Activated CD4-positive, alpha-beta memory T cell treated with anti-CD3 and anti-CD28 coated beads, Interleukin-2, amount 10 ng/mL, durations not matched to agents 7 days and 5 days (primary cell): ENCODE data around the gene CIAPIN1. TPM values are rescaled to one million over a fixed set of nuclear protein-coding genes. Genes with fewer than 3 reads are reported as not detected.

Source experiments
- CTCF ChIA-PET: fragments of 350-600 bp; sonication (Branson Sonifier 250); formaldehyde crosslinking; loops from one replicate; lab custom pipeline; 2021; ENCODE audit warnings: antibody characterized with exemption, inconsistent platforms; lab: Charles Lee
- POLR2A ChIA-PET: fragments of 350-600 bp; sonication (Branson Sonifier 250); formaldehyde crosslinking; loops from one replicate; lab custom pipeline; 2021; ENCODE audit warnings: antibody characterized with exemption; lab: Charles Lee
- DNase-seq: peaks from one replicate; pipeline ENCODE4 v3.0.0-alpha.2; 2020
- H3K27ac Mint-ChIP-seq: one replicate; pipeline ENCODE4 v1.8.0; 2021; ENCODE audit warnings: mild to moderate bottlenecking, mixed read lengths
- H3K27me3 Mint-ChIP-seq: one replicate; pipeline ENCODE4 v1.8.0; 2021; ENCODE audit warnings: mixed read lengths
- H3K36me3 Mint-ChIP-seq: one replicate; pipeline ENCODE4 v1.8.0; 2021; ENCODE audit warnings: low read depth, mixed read lengths
- H3K4me1 Mint-ChIP-seq: one replicate; pipeline ENCODE4 v1.8.0; 2021; ENCODE audit warnings: mixed read lengths
- H3K4me3 Mint-ChIP-seq: one replicate; pipeline ENCODE4 v1.8.0; 2021; ENCODE audit warnings: mild to moderate bottlenecking, mixed read lengths
- H3K9me3 Mint-ChIP-seq: one replicate; pipeline ENCODE4 v1.8.0; 2021; ENCODE audit warnings: mixed read lengths
- total RNA-seq, 2 experiments: library from RNA; stranded (reverse); gene quantifications; one replicate each; pipeline ENCODE4 v1.2.3, GENCODE V29; 2021

The CIAPIN1 gene
- total RNA-seq, 2 experiments from 2014 or later = 35.8 to 36.1 TPM

- Mint-ChIP-seq H3K27me3 (no peaks in the 10 kb centered on the region), H3K4me1 (peaks cover 18% of the 10 kb centered on the region), H3K36me3 (peaks cover 26% of the 10 kb centered on the region), H3K9me3 (no peaks in the 10 kb centered on the region), H3K4me3 (no peak overlapping the region), H3K27ac (no peak overlapping the region)
- CTCF ChIA-PET = interaction anchor here (1.4 to 2.2 kb wide), 3 partner anchors 11 to 46 kb away, joined by 4 to 20 read pairs (median 4); partner anchors contain the start of gene POLR2C
- POLR2A ChIA-PET = interaction anchor here (1.3 to 5.7 kb wide), 3 partner anchors 11 to 63 kb away, joined by 5 to 30 read pairs (median 8); partner anchors contain the start of genes CIAPIN1, COQ9 and POLR2C
- no peak for DNase-seq
Measured at GRCh38 chr16:57473906-57474305, 26.7 kb upstream of the CIAPIN1 start.

- Mint-ChIP-seq H3K27me3 (no peaks in the 10 kb centered on the region), H3K36me3 (peaks cover 32% of the 10 kb centered on the region), H3K4me1 (peaks cover 18% of the 10 kb centered on the region), H3K27ac (no peak overlapping the region), H3K9me3 (no peaks in the 10 kb centered on the region), H3K4me3 (no peak overlapping the region)
- no peak for DNase-seq
- ChIA-PET CTCF (interaction anchor here (3.1 kb wide), 1 partner anchor 11 kb away, joined by 10 read pairs; the partner anchor contains the start of gene POLR2C), POLR2A (interaction anchor here (1.0 to 5.7 kb wide), 2 partner anchors 10 to 26 kb away, joined by 4 to 30 read pairs; partner anchors contain the start of genes CIAPIN1, COQ9 and POLR2C)
Measured at GRCh38 chr16:57473176-57473840, 26.1 kb upstream of the CIAPIN1 start.

GRCh38 chr16:57472665-57473060 lies 25.5 kb upstream of the CIAPIN1 start:
- DNase-seq = no peak
- CTCF ChIA-PET = interaction anchor here (3.1 kb wide), 1 partner anchor 10 kb away, joined by 10 read pairs; the partner anchor contains the start of gene POLR2C
- Mint-ChIP-seq H3K27me3 (no peaks in the 10 kb centered on the region), H3K36me3 (peaks cover 36% of the 10 kb centered on the region), H3K4me1 (peaks cover 18% of the 10 kb centered on the region), H3K27ac (peak overlapping the region; percentile 21), H3K4me3 (no peak overlapping the region), H3K9me3 (no peaks in the 10 kb centered on the region)
- POLR2A ChIA-PET = interaction anchor here (1.0 to 5.7 kb wide), 2 partner anchors 9 to 25 kb away, joined by 4 to 30 read pairs; partner anchors contain the start of genes CIAPIN1, COQ9 and POLR2C

GRCh38 chr16:57471852-57472664 lies 24.9 kb upstream of the CIAPIN1 start:
- ChIA-PET POLR2A (interaction anchor here (5.7 kb wide), 1 partner anchor 9 kb away, joined by 30 read pairs; the partner anchor contains the start of gene POLR2C), CTCF (interaction anchor here (3.1 kb wide), 1 partner anchor 9 kb away, joined by 10 read pairs; the partner anchor contains the start of gene POLR2C)
- Mint-ChIP-seq H3K4me1 (peaks cover 16% of the 10 kb centered on the region), H3K27ac (peak overlapping the region; percentile 21), H3K27me3 (no peaks in the 10 kb centered on the region), H3K36me3 (peaks cover 40% of the 10 kb centered on the region), H3K4me3 (no peak overlapping the region), H3K9me3 (no peaks in the 10 kb centered on the region)
- no peak for DNase-seq

- ChIA-PET CTCF (interaction anchor here (1.1 to 3.1 kb wide), 2 partner anchors 9 to 48 kb away, joined by 3 to 10 read pairs; partner anchors contain the start of gene POLR2C), POLR2A (interaction anchor here (1.2 to 5.7 kb wide), 2 partner anchors 8 to 12 kb away, joined by 3 to 30 read pairs; partner anchors contain the start of gene POLR2C)
- H3K27me3 Mint-ChIP-seq = no peaks in the 10 kb centered on the region
- H3K4me3 Mint-ChIP-seq = no peak overlapping the region
- H3K9me3 Mint-ChIP-seq = no peaks in the 10 kb centered on the region
- H3K27ac Mint-ChIP-seq = no peak overlapping the region
- peaks cover 12% of the 10 kb centered on the region for H3K4me1 Mint-ChIP-seq
- no peak for DNase-seq
- H3K36me3 Mint-ChIP-seq = peaks cover 41% of the 10 kb centered on the region
Measured at GRCh38 chr16:57471209-57471608, 24.0 kb upstream of the CIAPIN1 start.

- no peaks in the 10 kb centered on the region for H3K9me3 Mint-ChIP-seq
- ChIA-PET CTCF (interaction anchor here (1.1 to 3.1 kb wide), 2 partner anchors 8 to 49 kb away, joined by 3 to 10 read pairs; partner anchors contain the start of gene POLR2C), POLR2A (interaction anchor here (1.2 to 5.7 kb wide), 2 partner anchors 8 to 12 kb away, joined by 3 to 30 read pairs; partner anchors contain the start of gene POLR2C)
- H3K4me1 Mint-ChIP-seq = peaks cover 9% of the 10 kb centered on the region
- no peaks in the 10 kb centered on the region for H3K27me3 Mint-ChIP-seq
- H3K36me3 Mint-ChIP-seq = peaks cover 45% of the 10 kb centered on the region
- H3K27ac Mint-ChIP-seq = no peak overlapping the region
- no peak for DNase-seq
- H3K4me3 Mint-ChIP-seq = no peak overlapping the region
Measured at GRCh38 chr16:57470711-57471110, 23.5 kb upstream of the CIAPIN1 start.

GRCh38 chr16:57469917-57470470 lies 22.8 kb upstream of the CIAPIN1 start:
- H3K4me1 Mint-ChIP-seq = peaks cover 10% of the 10 kb centered on the region
- no peak overlapping the region for H3K27ac Mint-ChIP-seq
- H3K4me3 Mint-ChIP-seq = no peak overlapping the region
- H3K9me3 Mint-ChIP-seq = no peaks in the 10 kb centered on the region
- DNase-seq = no peak
- H3K36me3 Mint-ChIP-seq = peaks cover 50% of the 10 kb centered on the region
- POLR2A ChIA-PET = interaction anchor here (1.2 kb wide), 1 partner anchor 11 kb away, joined by 3 read pairs; no protein-coding TSS in a partner anchor
- CTCF ChIA-PET = interaction anchor here (1.1 kb wide), 1 partner anchor 49 kb away, joined by 3 read pairs; no protein-coding TSS in a partner anchor
- H3K27me3 Mint-ChIP-seq = no peaks in the 10 kb centered on the region

- Mint-ChIP-seq H3K36me3 (peaks cover 55% of the 10 kb centered on the region), H3K4me1 (peaks cover 15% of the 10 kb centered on the region), H3K27me3 (no peaks in the 10 kb centered on the region), H3K4me3 (no peak overlapping the region), H3K27ac (no peak overlapping the region), H3K9me3 (no peaks in the 10 kb centered on the region)
- ChIA-PET CTCF (no interaction called here), POLR2A (interaction anchor here (1.0 kb wide), 1 partner anchor 21 kb away, joined by 6 read pairs; the partner anchor contains the start of gene COQ9)
- no peak for DNase-seq
Measured at GRCh38 chr16:57469046-57469445, 21.9 kb upstream of the CIAPIN1 start.

GRCh38 chr16:57468346-57468745 lies 21.2 kb upstream of the CIAPIN1 start:
- Mint-ChIP-seq H3K27ac (no peak overlapping the region), H3K27me3 (no peaks in the 10 kb centered on the region), H3K9me3 (no peaks in the 10 kb centered on the region), H3K4me3 (no peak overlapping the region), H3K4me1 (peaks cover 22% of the 10 kb centered on the region), H3K36me3 (peaks cover 55% of the 10 kb centered on the region)
- ChIA-PET CTCF (no interaction called here), POLR2A (interaction anchor here (1.0 kb wide), 1 partner anchor 21 kb away, joined by 6 read pairs; the partner anchor contains the start of gene COQ9)
- DNase-seq = no peak

GRCh38 chr16:57464523-57464922 lies 17.3 kb upstream of the CIAPIN1 start:
- Mint-ChIP-seq H3K27ac (no peak overlapping the region), H3K9me3 (no peaks in the 10 kb centered on the region), H3K27me3 (no peaks in the 10 kb centered on the region), H3K4me3 (no peak overlapping the region), H3K4me1 (peaks cover 36% of the 10 kb centered on the region), H3K36me3 (peaks cover 52% of the 10 kb centered on the region)
- no peak for DNase-seq
- ChIA-PET POLR2A (interaction anchor here (0.5 to 5.0 kb wide), 5 partner anchors 9 to 98 kb away, joined by 3 to 65 read pairs (median 15); partner anchors contain the start of genes CCDC102A, CIAPIN1 and COQ9), CTCF (interaction anchor here (0.8 to 1.3 kb wide), 3 partner anchors 10 to 21 kb away, joined by 3 to 5 read pairs (median 4); partner anchors contain the start of genes CIAPIN1 and COQ9)

- H3K4me3 Mint-ChIP-seq = peak overlapping the region; percentile 99
- H3K27me3 Mint-ChIP-seq = no peaks in the 10 kb centered on the region
- no peaks in the 10 kb centered on the region for H3K9me3 Mint-ChIP-seq
- peak; percentile 26 for DNase-seq
- peaks cover 40% of the 10 kb centered on the region for H3K36me3 Mint-ChIP-seq
- H3K27ac Mint-ChIP-seq = peak overlapping the region; percentile 96
- CTCF ChIA-PET = interaction anchor here (0.6 to 2.3 kb wide), 28 partner anchors 9 to 612 kb away, joined by 3 to 45 read pairs (median 4); partner anchors contain the start of genes CCDC102A, CIAPIN1, COQ9 and DOK4
- peaks cover 36% of the 10 kb centered on the region for H3K4me1 Mint-ChIP-seq
- POLR2A ChIA-PET = interaction anchor here (0.6 to 5.0 kb wide), 18 partner anchors 10 to 277 kb away, joined by 3 to 65 read pairs (median 6); partner anchors contain the start of genes CCDC102A, CIAPIN1, COQ9 and DOK4
Measured at GRCh38 chr16:57462978-57463362, 15.8 kb upstream of the CIAPIN1 start.
